ENCODE measurements around the gene RECK.

The RECK gene

DNA sequence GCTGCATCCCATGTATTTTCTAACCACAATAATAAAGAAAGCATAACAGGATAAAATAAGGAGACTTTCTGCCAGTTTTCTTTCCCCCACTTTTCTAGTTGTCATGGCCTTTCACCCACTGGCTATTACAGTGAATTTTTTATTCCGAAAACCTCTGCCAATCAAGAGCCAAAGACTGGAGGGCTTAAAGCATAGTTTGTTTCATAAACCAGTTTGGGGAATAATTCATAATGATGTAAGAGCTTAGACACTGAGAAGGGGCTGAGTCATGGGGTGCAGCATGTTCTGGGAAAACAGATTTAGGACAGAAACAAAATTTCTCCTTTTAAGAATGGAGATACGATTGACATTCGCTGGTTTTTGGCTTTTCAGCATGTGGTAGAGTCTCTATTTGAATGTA is 95.4 kb downstream of the RECK start:
- H3K79me2 ChIP-seq (ENCODE audit: low read length): peaks cover 3% of the 10 kb centered on the region
- H4K20me1 ChIP-seq (ENCODE audit: insufficient read depth, low read length): no peaks in the 10 kb centered on the region
- H3K36me3 ChIP-seq (replicated peaks; ENCODE audit: insufficient read depth, low read length): no peaks in the 10 kb centered on the region
- H3K27me3 ChIP-seq (replicated peaks; ENCODE audit: insufficient read depth, low read length): no peaks in the 10 kb centered on the region
- H3K9me3 ChIP-seq (replicated peaks; ENCODE audit: insufficient read depth, low read length): no peaks in the 10 kb centered on the region
- no peak overlapping the region for H3K4me3 ChIP-seq (ENCODE audit: low read length)
- no peak overlapping the region for H3K9ac ChIP-seq (ENCODE audit: low read length)
- TF ChIP-seq, protein P1, sequence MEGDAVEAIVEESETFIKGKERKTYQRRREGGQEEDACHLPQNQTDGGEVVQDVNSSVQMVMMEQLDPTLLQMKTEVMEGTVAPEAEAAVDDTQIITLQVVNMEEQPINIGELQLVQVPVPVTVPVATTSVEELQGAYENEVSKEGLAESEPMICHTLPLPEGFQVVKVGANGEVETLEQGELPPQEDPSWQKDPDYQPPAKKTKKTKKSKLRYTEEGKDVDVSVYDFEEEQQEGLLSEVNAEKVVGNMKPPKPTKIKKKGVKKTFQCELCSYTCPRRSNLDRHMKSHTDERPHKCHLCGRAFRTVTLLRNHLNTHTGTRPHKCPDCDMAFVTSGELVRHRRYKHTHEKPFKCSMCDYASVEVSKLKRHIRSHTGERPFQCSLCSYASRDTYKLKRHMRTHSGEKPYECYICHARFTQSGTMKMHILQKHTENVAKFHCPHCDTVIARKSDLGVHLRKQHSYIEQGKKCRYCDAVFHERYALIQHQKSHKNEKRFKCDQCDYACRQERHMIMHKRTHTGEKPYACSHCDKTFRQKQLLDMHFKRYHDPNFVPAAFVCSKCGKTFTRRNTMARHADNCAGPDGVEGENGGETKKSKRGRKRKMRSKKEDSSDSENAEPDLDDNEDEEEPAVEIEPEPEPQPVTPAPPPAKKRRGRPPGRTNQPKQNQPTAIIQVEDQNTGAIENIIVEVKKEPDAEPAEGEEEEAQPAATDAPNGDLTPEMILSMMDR (IDR thresholded peaks at IDR 0.05; ENCODE audit: low read length): no peak
- TF ChIP-seq EZH2phosphoT487 (IDR thresholded peaks at IDR 0.05; ENCODE audit: low read length) (no peak), EZH2 (optimal IDR thresholded peaks at IDR 0.05; ENCODE audit: low read depth, low read length) (no peak)
- DNase-seq: no peak
- H3K4me2 ChIP-seq (ENCODE audit: low read depth, low read length): no peak overlapping the region
- H3K27ac ChIP-seq (ENCODE audit: low read length): no peak overlapping the region
- H2AFZ ChIP-seq (ENCODE audit: low read length): no peak overlapping the region
- no peaks in the 10 kb centered on the region for H3F3A ChIP-seq (ENCODE audit: insufficient read depth, low read length)
- peaks cover 2% of the 10 kb centered on the region for H3K4me1 ChIP-seq (ENCODE audit: low read length)
- H3K9me2 ChIP-seq (replicated peaks; ENCODE audit: insufficient read depth, low read length): no peaks in the 10 kb centered on the region

DNA sequence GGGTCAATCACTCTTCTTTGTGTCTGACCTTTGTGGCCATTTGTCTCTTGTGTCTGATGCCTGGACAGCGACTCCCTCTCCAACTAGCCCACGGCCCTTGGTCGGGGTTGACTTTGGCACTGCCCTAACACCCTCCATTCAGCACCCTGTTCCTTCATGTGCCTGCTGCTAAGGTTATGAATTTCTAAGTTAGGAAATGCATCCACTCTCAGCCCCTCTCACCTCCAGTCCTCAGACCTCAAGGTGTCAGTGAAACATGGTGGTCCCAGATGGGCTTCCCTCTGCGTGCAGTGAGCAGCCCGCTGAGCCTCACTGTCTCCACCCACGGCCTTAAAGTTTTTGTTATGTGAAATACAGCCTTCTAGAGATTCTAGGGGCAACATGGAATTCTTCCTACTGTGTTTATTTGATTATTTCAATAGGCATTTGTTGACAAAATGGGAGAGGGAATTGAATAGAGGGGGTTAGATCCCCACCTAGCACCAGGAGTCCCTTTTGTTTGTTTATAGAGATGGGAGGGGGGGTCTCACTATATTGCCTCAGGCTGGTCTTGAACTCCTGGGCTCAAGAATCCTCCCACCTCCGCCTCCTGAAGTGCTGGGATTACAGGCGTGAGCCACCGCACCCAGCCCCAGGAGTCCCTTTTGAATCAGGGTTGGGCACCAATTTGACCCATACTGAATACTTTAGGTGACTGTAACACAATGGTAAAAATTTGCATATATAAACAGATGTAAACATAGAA is 98.2 kb downstream of the RECK start:
- Histone ChIP-seq H2AFZ (ENCODE audit: low read length) (no peak overlapping the region), H3K9me2 (replicated peaks; ENCODE audit: insufficient read depth, low read length) (no peaks in the 10 kb centered on the region), H3K4me2 (ENCODE audit: low read depth, low read length) (no peak overlapping the region), H3K9ac (ENCODE audit: low read length) (no peak overlapping the region), H3K79me2 (ENCODE audit: low read length) (peaks cover 12% of the 10 kb centered on the region), H3K36me3 (replicated peaks; ENCODE audit: insufficient read depth, low read length) (no peaks in the 10 kb centered on the region), H3K9me3 (replicated peaks; ENCODE audit: insufficient read depth, low read length) (no peaks in the 10 kb centered on the region), H3K27ac (ENCODE audit: low read length) (no peak overlapping the region), H4K20me1 (ENCODE audit: insufficient read depth, low read length) (no peaks in the 10 kb centered on the region), H3K4me3 (ENCODE audit: low read length) (no peak overlapping the region), H3F3A (ENCODE audit: insufficient read depth, low read length) (peaks cover 3% of the 10 kb centered on the region), H3K4me1 (ENCODE audit: low read length) (peaks cover 13% of the 10 kb centered on the region), H3K27me3 (replicated peaks; ENCODE audit: insufficient read depth, low read length) (no peaks in the 10 kb centered on the region)
- no peak for DNase-seq
- TF ChIP-seq, protein P1 (IDR thresholded peaks at IDR 0.05; ENCODE audit: low read length): no peak
- no peak for TF ChIP-seq EZH2 (optimal IDR thresholded peaks at IDR 0.05; ENCODE audit: low read depth, low read length)
- no peak for TF ChIP-seq EZH2phosphoT487 (IDR thresholded peaks at IDR 0.05; ENCODE audit: low read length)

DNA sequence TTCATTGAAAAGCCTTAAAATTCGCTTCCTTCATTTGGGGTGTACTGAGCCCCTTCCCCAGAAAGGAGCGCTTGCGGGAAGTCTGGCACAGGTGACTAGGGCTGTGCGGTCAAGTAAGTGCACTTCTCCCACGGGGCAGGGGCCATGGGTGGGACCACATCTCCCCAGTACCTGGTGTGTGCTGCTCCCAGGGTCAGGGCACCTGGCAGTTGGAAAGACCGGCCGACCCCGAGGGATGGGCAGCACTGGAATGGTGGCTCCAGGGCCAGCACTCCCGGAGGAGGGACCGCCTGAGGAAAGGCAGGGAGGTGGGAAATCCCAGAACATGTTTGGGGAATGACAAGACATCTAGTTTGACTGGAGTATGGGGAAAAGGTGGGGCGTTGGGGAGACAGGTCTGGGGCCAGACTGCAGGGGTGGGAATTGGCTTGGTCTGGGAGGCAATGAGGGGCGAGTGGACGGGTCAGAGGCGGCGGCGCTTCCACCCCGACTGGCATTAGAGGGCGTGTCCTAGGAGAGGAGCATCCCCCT is 99.1 kb downstream of the RECK start:
- Histone ChIP-seq H3K79me2 (ENCODE audit: low read length) (peaks cover 12% of the 10 kb centered on the region), H2AFZ (ENCODE audit: low read length) (peak overlapping the region; percentile 72), H3K4me1 (ENCODE audit: low read length) (peaks cover 22% of the 10 kb centered on the region), H3K4me3 (ENCODE audit: low read length) (peak overlapping the region; percentile 72), H3K9me2 (replicated peaks; ENCODE audit: insufficient read depth, low read length) (no peaks in the 10 kb centered on the region), H3K27me3 (replicated peaks; ENCODE audit: insufficient read depth, low read length) (no peaks in the 10 kb centered on the region), H3F3A (ENCODE audit: insufficient read depth, low read length) (peaks cover 12% of the 10 kb centered on the region), H3K9me3 (replicated peaks; ENCODE audit: insufficient read depth, low read length) (no peaks in the 10 kb centered on the region), H4K20me1 (ENCODE audit: insufficient read depth, low read length) (no peaks in the 10 kb centered on the region), H3K4me2 (ENCODE audit: low read depth, low read length) (peak overlapping the region; percentile 92), H3K27ac (ENCODE audit: low read length) (no peak overlapping the region), H3K36me3 (replicated peaks; ENCODE audit: insufficient read depth, low read length) (no peaks in the 10 kb centered on the region), H3K9ac (ENCODE audit: low read length) (no peak overlapping the region)
- no peak for TF ChIP-seq EZH2phosphoT487 (IDR thresholded peaks at IDR 0.05; ENCODE audit: low read length)
- no peak for TF ChIP-seq EZH2 (optimal IDR thresholded peaks at IDR 0.05; ENCODE audit: low read depth, low read length)
- TF ChIP-seq, protein P1 (IDR thresholded peaks at IDR 0.05; ENCODE audit: low read length): no peak
- no peak for DNase-seq

Data from MM.1S (cell line).